ENCODE measurements around the gene SPSB4. TPM values are rescaled to one million over a fixed set of nuclear protein-coding genes. Genes with fewer than 3 reads are reported as not detected.

SPSB4 gene
- total and polyA plus RNA-seq, 9 of the 15 experiments (the other 6 are each of a cell fraction or from before 2014, with no cell fraction given): not detected

DNA sequence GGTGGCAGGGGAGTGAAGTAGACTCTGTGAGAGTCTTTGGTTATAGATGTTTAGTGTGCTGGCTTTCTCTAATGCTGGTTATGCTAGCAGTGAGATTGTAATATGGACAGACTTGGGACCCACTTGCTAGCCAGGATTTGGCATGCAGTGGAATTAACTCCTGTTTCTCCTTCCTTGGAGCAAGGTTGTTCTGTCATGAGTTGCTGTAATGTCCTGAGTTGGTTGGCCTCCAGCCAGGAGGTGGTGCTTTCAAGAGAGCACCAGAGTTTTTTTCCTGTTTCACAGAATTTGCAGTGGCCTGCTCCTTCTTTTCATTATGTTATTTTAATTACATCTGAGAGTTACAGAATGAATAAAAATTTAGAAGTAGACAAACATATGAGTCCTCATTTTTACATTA lies 92.4 kb downstream of the SPSB4 start:
- Histone ChIP-seq H3K9ac (ENCODE audit: insufficient read depth in 1 of 2, low read depth in 2 of 2, low read length in 2 of 2) (no peak overlapping the region), H4K20me1 (replicated peaks; ENCODE audit: control insufficient read depth, insufficient read depth, low read length) (no peaks in the 10 kb centered on the region), H3K4me2 (ENCODE audit: insufficient read depth, low read length) (no peak overlapping the region), H2AFZ (ENCODE audit: low read depth, low read length) (no peak overlapping the region), H3K4me3 (no peak overlapping the region), H3K79me2 (ENCODE audit: control insufficient read depth, insufficient read depth, low read length) (no peaks in the 10 kb centered on the region), H3K27ac (ENCODE audit: extremely low read depth, low read depth, low read length) (no peak overlapping the region), H3K27me3 (ENCODE audit: control insufficient read depth in 2 of 2, insufficient read depth in 2 of 2, low read length in 2 of 2) (peaks cover 15 to 19% of the 10 kb centered on the region in 2 experiments; a peak in 3 of 5 replicates), H3K9me1 (ENCODE audit: control insufficient read depth, insufficient read depth, low read length) (no peaks in the 10 kb centered on the region), H3K36me3 (ENCODE audit: control insufficient read depth, insufficient read depth, low read length) (no peaks in the 10 kb centered on the region), H3K4me1 (replicated peaks in 1 of 2; ENCODE audit: control insufficient read depth in 2 of 2, insufficient read depth in 2 of 2, low read length in 2 of 2) (no peaks in the 10 kb centered on the region), H3K9me3 (replicated peaks; ENCODE audit: control insufficient read depth, insufficient read depth, low read depth, low read length) (no peaks in the 10 kb centered on the region)
- DNase-seq (ENCODE audit: extremely low read depth in 1 of 4, low spot score in 3 of 4) (no peak), FAIRE-seq (no peak), ATAC-seq (no peak)
- ChIA-PET POLR2A (interaction anchor here (1.0 kb wide), 1 partner anchor 9 kb away, joined by 3 read pairs; no protein-coding TSS in a partner anchor), CTCF (ENCODE audit: low intra/inter-chr PET ratio) (no interaction called here)
- TF ChIP-seq ZNF232 (CRISPR knock-in tag; IDR thresholded peaks at IDR 0.05) (no peak), YBX1 (IDR thresholded peaks at IDR 0.05) (no peak), ETV5 (CRISPR knock-in tag; IDR thresholded peaks at IDR 0.05; ENCODE audit: low read depth) (no peak), CEBPB (tag; IDR thresholded peaks at IDR 0.05) (no peak), PRPF4 (IDR thresholded peaks at IDR 0.05; ENCODE audit: insufficient read depth, low read depth, low read length, poor library complexity, severe bottlenecking) (no peak), HCFC1 (IDR thresholded peaks at IDR 0.05; ENCODE audit: low read depth, low read length) (no peak), MEIS2 (IDR thresholded peaks at IDR 0.05; ENCODE audit: partially characterized antibody) (no peak), HDAC1 (IDR thresholded peaks at IDR 0.05) (no peak)
- TF ChIP-seq, protein P1, sequence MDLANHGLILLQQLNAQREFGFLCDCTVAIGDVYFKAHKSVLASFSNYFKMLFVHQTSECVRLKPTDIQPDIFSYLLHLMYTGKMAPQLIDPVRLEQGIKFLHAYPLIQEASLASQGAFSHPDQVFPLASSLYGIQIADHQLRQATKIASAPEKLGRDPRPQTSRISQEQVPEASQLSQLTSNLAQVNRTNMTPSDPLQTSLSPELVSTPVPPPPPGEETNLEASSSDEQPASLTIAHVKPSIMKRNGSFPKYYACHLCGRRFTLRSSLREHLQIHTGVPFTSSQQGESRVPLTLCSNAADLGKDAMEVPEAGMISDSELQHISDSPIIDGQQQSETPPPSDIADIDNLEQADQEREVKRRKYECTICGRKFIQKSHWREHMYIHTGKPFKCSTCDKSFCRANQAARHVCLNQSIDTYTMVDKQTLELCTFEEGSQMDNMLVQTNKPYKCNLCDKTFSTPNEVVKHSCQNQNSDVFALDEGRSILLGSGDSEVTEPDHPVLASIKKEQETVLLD (IDR thresholded peaks at IDR 0.05): no peak
- in situ Hi-C loops (cut with MboI) (no loop called here), intact Hi-C loops (cut with micrococcal nuclease) (no loop called here)
- no TSS peak for BruUV-seq (replicated peaks)
